HepG2 (cell line): Measurements from ENCODE around the gene NAA25. TPM values are rescaled to one million over a fixed set of nuclear protein-coding genes. Genes with fewer than 3 reads are reported as not detected.

Source experiments
- ATAC-seq: fragments of 200-7000 bp; cut with Tn5 transposase; 3 replicates; pipeline ENCODE4 v1.9.1; 2020; ENCODE audit warnings: mild to moderate bottlenecking, moderate library complexity
- BruUV-seq: library from RNA; stranded (reverse); fragments of 400-500 nt; replicated peaks from 2 replicates; lab custom pipeline; 2021; lab: Mats Ljungman, UMichigan
- CTCF ChIA-PET: fragments of 300-600 bp; formaldehyde crosslinking; extraction: SDS; loops from one replicate; lab custom pipeline; 2021; ENCODE audit warnings: low total read pairs, inconsistent platforms, low intra/inter-chr PET ratio; lab: Yijun Ruan, JAX
- POLR2A ChIA-PET: fragments of 350-600 bp; sonication (Branson Sonifier 250); formaldehyde crosslinking; loops from one replicate; lab custom pipeline; 2020; ENCODE audit warnings: antibody characterized with exemption, inconsistent platforms; lab: Yijun Ruan, JAX
- DNase-seq: peaks from one replicate; pipeline ENCODE4 v3.0.0-alpha.2; 2015; ENCODE audit warnings: low spot score
- FAIRE-seq: peaks from 3 replicates; lab custom pipeline; 2011; peaks lifted over from hg19 to GRCh38; lab: Jason Lieb, UNC
- H2AFZ ChIP-seq: one replicate; pipeline ENCODE4 v1.6.1; 2011; ENCODE audit warnings: low read length, inconsistent platforms
- H3K27ac ChIP-seq: fragments of 300-600 bp; 3 replicates; pipeline ENCODE4 v1.8.0; 2011; ENCODE audit warnings: mixed run types, mild to moderate bottlenecking, mixed read lengths, low read length, inconsistent platforms; ENCODE audit not compliant: insufficient read depth; ENCODE audit errors: extremely low read length
- H3K27me3 ChIP-seq, 2 experiments: fragments of 200-600 bp in 1 of 2; 2 replicates in 1 of 2; 3 replicates in 1 of 2; pipeline versions ENCODE4 v1.6.0 to v1.8.0; 2011; ENCODE audit warnings: low read length in 2 of 2, mild to moderate bottlenecking in 2 of 2, moderate library complexity in 2 of 2, inconsistent platforms in 1 of 2; ENCODE audit not compliant: insufficient read depth in 2 of 2, control insufficient read depth in 1 of 2
- H3K36me3 ChIP-seq, 2 experiments: fragments of 200-600 bp in 1 of 2; replicated peaks in 1 of 2; 2 replicates in 1 of 2; 3 replicates in 1 of 2; pipeline versions ENCODE4 v1.5.1 to v1.8.0; 2011; ENCODE audit warnings: low read length in 2 of 2, inconsistent platforms in 1 of 2; ENCODE audit not compliant: insufficient read depth in 2 of 2, control insufficient read depth in 1 of 2
- H3K4me1 ChIP-seq: 2 replicates; pipeline ENCODE4 v1.5.1; 2012; ENCODE audit warnings: low read length, inconsistent platforms; ENCODE audit not compliant: insufficient read depth
- H3K4me2 ChIP-seq: 2 replicates; pipeline ENCODE4 v1.6.0; 2011; ENCODE audit warnings: low read depth, low read length, inconsistent platforms
- H3K4me3 ChIP-seq, 3 experiments: fragments of 200-600 bp in 1 of 3; sonication (generic), shearing (Covaris generic) in 1 of 3; replicated peaks in 1 of 3; 2 replicates each; pipeline ENCODE4 v1.5.1; 2011 to 2016; ENCODE audit warnings: low read length in 3 of 3, inconsistent platforms in 2 of 3, low read depth in 2 of 3, mild to moderate bottlenecking in 2 of 3, control low read depth in 1 of 3, mixed read lengths in 1 of 3; ENCODE audit not compliant: insufficient read depth in 1 of 3
- H3K79me2 ChIP-seq: one replicate; pipeline ENCODE4 v1.6.1; 2011; ENCODE audit warnings: low read length, inconsistent platforms; ENCODE audit not compliant: insufficient read depth
- H3K9ac ChIP-seq: 2 replicates; pipeline ENCODE4 v1.6.0; 2011; ENCODE audit warnings: mild to moderate bottlenecking, low read depth, low read length, inconsistent platforms; ENCODE audit not compliant: insufficient read depth
- H3K9me3 ChIP-seq: 2 replicates; pipeline ENCODE4 v1.5.1; 2012; ENCODE audit warnings: mild to moderate bottlenecking, low read length
- H4K20me1 ChIP-seq: 2 replicates; pipeline ENCODE4 v1.6.0; 2011; ENCODE audit warnings: inconsistent platforms, mild to moderate bottlenecking, low read length, moderate library complexity; ENCODE audit not compliant: insufficient read depth
- BHLHE40 ChIP-seq: IDR thresholded peaks from 2 replicates; pipeline ENCODE4 v1.6.1; 2011; ENCODE audit warnings: low read length, improper control_type of control experiment
- FUBP1 ChIP-seq: sonication (generic); formaldehyde crosslinking; IDR thresholded peaks from 2 replicates; pipeline ENCODE4 v1.5.1; 2020; ENCODE audit warnings: missing genetic modification reagents, mild to moderate bottlenecking, borderline replicate concordance
- GFI1 ChIP-seq: sonication (generic); formaldehyde crosslinking; IDR thresholded peaks from 2 replicates; pipeline ENCODE4 v1.5.0; 2020; ENCODE audit warnings: missing genetic modification reagents, mild to moderate bottlenecking, borderline replicate concordance
- JUN ChIP-seq: sonication (generic); formaldehyde crosslinking; IDR thresholded peaks from 2 replicates; pipeline ENCODE4 v1.4.0; 2020; ENCODE audit warnings: mild to moderate bottlenecking, missing genetic modification reagents
- MED13 ChIP-seq: sonication (generic); formaldehyde crosslinking; IDR thresholded peaks from 2 replicates; pipeline ENCODE4 v1.5.0; 2020; ENCODE audit warnings: missing genetic modification reagents
- MTF2 ChIP-seq: sonication (generic); formaldehyde crosslinking; IDR thresholded peaks from 2 replicates; pipeline ENCODE4 v1.5.0; 2020; ENCODE audit warnings: missing genetic modification reagents, borderline replicate concordance
- PHF5A ChIP-seq: IDR thresholded peaks from one replicate; pipeline ENCODE4 v1.6.1; 2018; ENCODE audit warnings: low read depth, missing genetic modification reagents; ENCODE audit not compliant: unreplicated experiment
- ZNF468 ChIP-seq: sonication (generic); formaldehyde crosslinking; IDR thresholded peaks from 2 replicates; pipeline ENCODE4 v1.8.0; 2022; ENCODE audit warnings: mild to moderate bottlenecking, moderate library complexity, missing genetic modification reagents
- ZNF484 ChIP-seq: sonication (generic); formaldehyde crosslinking; IDR thresholded peaks from 2 replicates; pipeline ENCODE4 v1.5.1; 2020; ENCODE audit warnings: mild to moderate bottlenecking, low read depth, missing genetic modification reagents, borderline replicate concordance
- ZNF503 ChIP-seq: sonication (generic); formaldehyde crosslinking; IDR thresholded peaks from 2 replicates; pipeline ENCODE4 v1.4.0; 2020; ENCODE audit warnings: missing genetic modification reagents
- ZNF703 ChIP-seq: sonication (generic); formaldehyde crosslinking; IDR thresholded peaks from 2 replicates; pipeline ENCODE4 v1.5.1; 2020; ENCODE audit warnings: missing genetic modification reagents, mild to moderate bottlenecking, moderate library complexity, borderline replicate concordance
- ZNF879 ChIP-seq: sonication (generic); formaldehyde crosslinking; IDR thresholded peaks from 2 replicates; pipeline ENCODE4 v1.8.1; 2023; ENCODE audit warnings: missing genetic modification reagents
- WGBS: methylation state at CpG from one replicate; pipeline ENCODE4 v1.1.6; 2017; ENCODE audit warnings: low lambda C conversion rate; 5-methylcytosine and 5-hydroxymethylcytosine counted together
- in situ Hi-C: cut with HindIII; loops from 2 replicates; pipeline ENCODE4 v1.10.0; 2017; ENCODE audit warnings: low pct_unique_long_range_greater_than_20kb; ENCODE audit not compliant: extremely low pct_ligation_motif_present
- intact Hi-C: fragments of 100-400 bp; cut with micrococcal nuclease; formaldehyde crosslinking; loops from one replicate; pipeline ENCODE4 v1.10.0; 2022; ENCODE audit not compliant: unreplicated experiment
- polyA plus RNA-seq, 8 experiments: library from polyadenylated mRNA; depleted of rRNA in 3 of 8; stranded (reverse) in 7 of 8; unstranded in 1 of 8; fragments of >200 nt; fragmentation: Illumina TruSeq in 4 of 8; extraction: Trizol in 4 of 8; gene quantifications; 2 replicates each; pipeline versions ENCODE4 v1.2.1 to v1.2.3, GENCODE V29; 2011 to 2016; ENCODE audit warnings: low read depth in 4 of 8, missing spikeins in 1 of 8, mixed read lengths in 1 of 8; ENCODE audit not compliant: insufficient read depth in 1 of 8
- total RNA-seq, 5 experiments: library from RNA; depleted of rRNA; stranded (reverse); fragments of >200 nt; fragmentation: Illumina TruSeq; extraction: Trizol; gene quantifications; 2 replicates each; pipeline ENCODE4 v1.2.3, GENCODE V29; 2016; ENCODE audit warnings: low read depth in 1 of 5
- TF ChIP-seq, protein P1 (sequence below): sonication (generic); formaldehyde crosslinking; IDR thresholded peaks from 2 replicates; pipeline ENCODE4 v1.4.0; 2020; ENCODE audit warnings: missing genetic modification reagents, borderline replicate concordance
- TF ChIP-seq, protein P2 (sequence below): sonication (generic); formaldehyde crosslinking; IDR thresholded peaks from 2 replicates; pipeline ENCODE4 v1.4.0; 2020; ENCODE audit warnings: missing genetic modification reagents

The NAA25 gene
- total and polyA plus RNA-seq, 2 of the 13 experiments (the other 11 are each of a cell fraction or from before 2014, with no cell fraction given) = 11.4 to 32.0 TPM

DNA sequence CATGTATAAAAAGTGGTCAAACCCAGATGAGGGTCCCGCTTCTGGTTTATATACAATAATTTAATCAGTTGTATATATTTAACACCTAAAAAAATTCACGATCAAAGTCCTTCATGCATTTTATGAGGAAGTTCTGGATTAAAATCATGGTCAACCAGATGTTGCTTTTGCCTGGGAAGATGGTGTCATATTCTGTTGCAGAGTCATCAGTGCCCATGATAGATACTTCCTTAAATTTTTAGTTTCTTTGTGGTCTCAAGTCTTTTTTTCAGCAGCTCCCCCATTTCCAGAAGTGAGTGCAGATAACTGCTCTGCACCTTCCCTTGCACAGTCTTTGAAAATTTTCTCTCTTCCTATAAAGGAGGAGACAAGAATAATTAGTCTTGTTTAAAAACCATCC lies 79.3 kb downstream of the NAA25 start:
- Histone ChIP-seq H3K27me3 (no peaks in the 10 kb centered on the region), H3K9ac (no peak overlapping the region), H3K4me2 (no peak overlapping the region), H3K4me1 (no peaks in the 10 kb centered on the region), H3K9me3 (no peaks in the 10 kb centered on the region), H4K20me1 (no peaks in the 10 kb centered on the region), H3K79me2 (no peaks in the 10 kb centered on the region), H3K36me3 (peaks cover 21 to 44% of the 10 kb centered on the region in 2 experiments), H3K4me3 (no peak overlapping the region), H2AFZ (no peak overlapping the region), H3K27ac (no peak overlapping the region)
- POLR2A ChIA-PET = interaction anchor here (0.7 kb wide), 1 partner anchor 158 kb away, joined by 3 read pairs; no protein-coding TSS in a partner anchor
- no peak for DNase-seq
- CTCF ChIA-PET = no interaction called here
- in situ Hi-C loops = no loop called here
- no peak for FAIRE-seq
- WGBS = 95% methylated on average over 2 of the region's 2 CpGs
- no TSS peak for BruUV-seq
- no peak for ATAC-seq
- intact Hi-C loops = no loop called here
- TF ChIP-seq BHLHE40 (no peak), JUN (CRISPR knock-in tag) (no peak), GFI1 (no peak), ZNF503 (CRISPR knock-in tag) (no peak), PHF5A (CRISPR knock-in tag) (no peak), ZNF468 (no peak), ZNF703 (CRISPR knock-in tag) (no peak), ZNF484 (CRISPR knock-in tag) (no peak), ZNF879 (CRISPR knock-in tag) (no peak), MED13 (no peak), MTF2 (no peak), FUBP1 (CRISPR knock-in tag) (no peak)
- TF ChIP-seq, protein P1, sequence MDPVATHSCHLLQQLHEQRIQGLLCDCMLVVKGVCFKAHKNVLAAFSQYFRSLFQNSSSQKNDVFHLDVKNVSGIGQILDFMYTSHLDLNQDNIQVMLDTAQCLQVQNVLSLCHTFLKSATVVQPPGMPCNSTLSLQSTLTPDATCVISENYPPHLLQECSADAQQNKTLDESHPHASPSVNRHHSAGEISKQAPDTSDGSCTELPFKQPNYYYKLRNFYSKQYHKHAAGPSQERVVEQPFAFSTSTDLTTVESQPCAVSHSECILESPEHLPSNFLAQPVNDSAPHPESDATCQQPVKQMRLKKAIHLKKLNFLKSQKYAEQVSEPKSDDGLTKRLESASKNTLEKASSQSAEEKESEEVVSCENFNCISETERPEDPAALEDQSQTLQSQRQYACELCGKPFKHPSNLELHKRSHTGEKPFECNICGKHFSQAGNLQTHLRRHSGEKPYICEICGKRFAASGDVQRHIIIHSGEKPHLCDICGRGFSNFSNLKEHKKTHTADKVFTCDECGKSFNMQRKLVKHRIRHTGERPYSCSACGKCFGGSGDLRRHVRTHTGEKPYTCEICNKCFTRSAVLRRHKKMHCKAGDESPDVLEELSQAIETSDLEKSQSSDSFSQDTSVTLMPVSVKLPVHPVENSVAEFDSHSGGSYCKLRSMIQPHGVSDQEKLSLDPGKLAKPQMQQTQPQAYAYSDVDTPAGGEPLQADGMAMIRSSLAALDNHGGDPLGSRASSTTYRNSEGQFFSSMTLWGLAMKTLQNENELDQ (CRISPR knock-in tag) = no peak
- TF ChIP-seq, protein P2, sequence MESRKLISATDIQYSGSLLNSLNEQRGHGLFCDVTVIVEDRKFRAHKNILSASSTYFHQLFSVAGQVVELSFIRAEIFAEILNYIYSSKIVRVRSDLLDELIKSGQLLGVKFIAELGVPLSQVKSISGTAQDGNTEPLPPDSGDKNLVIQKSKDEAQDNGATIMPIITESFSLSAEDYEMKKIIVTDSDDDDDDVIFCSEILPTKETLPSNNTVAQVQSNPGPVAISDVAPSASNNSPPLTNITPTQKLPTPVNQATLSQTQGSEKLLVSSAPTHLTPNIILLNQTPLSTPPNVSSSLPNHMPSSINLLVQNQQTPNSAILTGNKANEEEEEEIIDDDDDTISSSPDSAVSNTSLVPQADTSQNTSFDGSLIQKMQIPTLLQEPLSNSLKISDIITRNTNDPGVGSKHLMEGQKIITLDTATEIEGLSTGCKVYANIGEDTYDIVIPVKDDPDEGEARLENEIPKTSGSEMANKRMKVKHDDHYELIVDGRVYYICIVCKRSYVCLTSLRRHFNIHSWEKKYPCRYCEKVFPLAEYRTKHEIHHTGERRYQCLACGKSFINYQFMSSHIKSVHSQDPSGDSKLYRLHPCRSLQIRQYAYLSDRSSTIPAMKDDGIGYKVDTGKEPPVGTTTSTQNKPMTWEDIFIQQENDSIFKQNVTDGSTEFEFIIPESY (CRISPR knock-in tag) = no peak
